Activated CD4-positive, alpha-beta memory T cell treated with anti-CD3 and anti-CD28 coated beads for 36 hours (primary cell): ENCODE results near the gene SAMD11. TPM values are rescaled to one million over a fixed set of nuclear protein-coding genes. Genes with fewer than 3 reads are reported as not detected.
"Not testable (repeated sequence)": the region's sequence is repeated elsewhere in the genome, so short reads cannot be mapped to it uniquely, and the experiment has no call there.

ENCODE experiments used
- CTCF ChIA-PET: fragments of 350-600 bp; sonication (Branson Sonifier 250); formaldehyde crosslinking; loops from one replicate; lab custom pipeline; 2021; ENCODE audit warnings: antibody characterized with exemption, inconsistent platforms; lab: Charles Lee
- POLR2A ChIA-PET: fragments of 350-600 bp; sonication (Branson Sonifier 250); formaldehyde crosslinking; loops from one replicate; lab custom pipeline; 2021; ENCODE audit warnings: antibody characterized with exemption; lab: Charles Lee
- DNase-seq: peaks from one replicate; pipeline ENCODE4 v3.0.0-alpha.2; 2020
- H3K27ac Mint-ChIP-seq: one replicate; pipeline ENCODE4 v1.8.0; 2021; ENCODE audit warnings: mixed read lengths
- H3K27me3 Mint-ChIP-seq: one replicate; pipeline ENCODE4 v1.8.0; 2021; ENCODE audit warnings: mixed read lengths
- H3K36me3 Mint-ChIP-seq: one replicate; pipeline ENCODE4 v1.8.0; 2021; ENCODE audit warnings: mixed read lengths
- H3K4me1 Mint-ChIP-seq: one replicate; pipeline ENCODE4 v1.8.0; 2021; ENCODE audit warnings: low read depth, mixed read lengths
- H3K4me3 Mint-ChIP-seq: one replicate; pipeline ENCODE4 v1.8.0; 2021; ENCODE audit warnings: mild to moderate bottlenecking, mixed read lengths
- H3K9me3 Mint-ChIP-seq: one replicate; pipeline ENCODE4 v1.8.0; 2021; ENCODE audit warnings: mixed read lengths
- intact Hi-C: fragments of 100-400 bp; cut with micrococcal nuclease; formaldehyde crosslinking; loops from one replicate; pipeline ENCODE4 v1.15.1; 2023
- total RNA-seq, 2 experiments: library from RNA; stranded (reverse); gene quantifications; one replicate each; pipeline ENCODE4 v1.2.3, GENCODE V29; 2021

SAMD11 gene
- total RNA-seq, 2 experiments from 2014 or later, result not detected

DNA sequence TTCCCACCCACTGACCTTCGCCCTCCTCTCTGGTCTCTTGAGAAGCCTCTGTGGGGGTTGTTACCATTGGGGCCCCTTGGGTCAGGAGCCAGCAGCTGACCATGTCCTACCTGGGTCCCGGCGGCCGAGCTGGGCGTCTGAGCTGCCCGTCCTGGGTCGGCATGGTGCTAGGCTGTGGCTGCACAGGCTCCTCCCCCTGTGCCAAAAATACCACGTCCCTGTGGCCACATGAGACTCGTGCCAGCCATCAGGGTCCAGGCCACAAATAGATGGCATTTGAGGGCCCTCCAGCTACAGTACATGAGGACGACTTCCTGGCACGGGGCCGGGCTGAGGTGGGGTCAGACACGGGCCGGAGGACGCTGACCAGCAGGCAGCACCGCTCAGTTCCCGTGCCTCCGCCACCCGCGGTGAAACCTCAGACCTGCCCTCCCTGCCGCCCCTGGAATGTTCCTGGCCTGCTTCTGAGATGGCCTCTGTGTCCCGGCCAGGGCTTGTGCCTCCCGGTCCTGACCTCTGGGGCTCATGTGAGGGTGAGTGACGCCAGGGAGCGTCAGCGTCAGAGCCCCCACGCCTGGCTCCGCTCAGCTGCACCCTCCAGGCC, 58.3 kb downstream of the SAMD11 start, which contains the start of gene PERM1:
Gene PERM1 (minus strand): TSS at position 139 of the 604 bp plus-strand sequence. CDS start 1,064 bp downstream, outside the sequence.
- ChIA-PET CTCF (interaction anchor here (1.6 to 5.0 kb wide), 6 partner anchors 15 to 308 kb away, joined by 3 to 55 read pairs (median 12); no protein-coding TSS in a partner anchor), POLR2A (no interaction called here)
- no peak within 1 kb of the TSS for H3K4me3 Mint-ChIP-seq
- no peaks in the 10 kb centered on the region for H3K36me3 Mint-ChIP-seq
- peaks cover 3% of the 10 kb centered on the region for H3K4me1 Mint-ChIP-seq
- H3K9me3 Mint-ChIP-seq, result no peaks in the 10 kb centered on the region
- H3K27ac Mint-ChIP-seq, result no peak within 1 kb of the TSS
- DNase-seq, result no peak
- intact Hi-C loops, result no loop called here
- peaks cover 23% of the 10 kb centered on the region for H3K27me3 Mint-ChIP-seq

GRCh38 chr1:982765-983436, 59.2 kb downstream of the SAMD11 start:
- Mint-ChIP-seq H3K4me3 (no peak overlapping the region), H3K9me3 (no peaks in the 10 kb centered on the region), H3K27ac (no peak overlapping the region), H3K4me1 (peaks cover 3% of the 10 kb centered on the region), H3K36me3 (no peaks in the 10 kb centered on the region), H3K27me3 (peaks cover 23% of the 10 kb centered on the region)
- intact Hi-C loops, result no loop called here
- ChIA-PET CTCF (interaction anchor here (1.0 to 5.0 kb wide), 13 partner anchors 9 to 307 kb away, joined by 3 to 55 read pairs (median 6); partner anchors contain the start of gene PLEKHN1), POLR2A (no interaction called here)
- DNase-seq, result no peak

- Mint-ChIP-seq H3K4me1 (peaks cover 5% of the 10 kb centered on the region), H3K4me3 (no peak overlapping the region), H3K27ac (no peak overlapping the region), H3K36me3 (no peaks in the 10 kb centered on the region), H3K27me3 (peaks cover 25% of the 10 kb centered on the region), H3K9me3 (no peaks in the 10 kb centered on the region)
- CTCF ChIA-PET, result interaction anchor here (0.7 to 5.0 kb wide), 32 partner anchors 8 to 388 kb away, joined by 3 to 55 read pairs (median 5); partner anchors contain the start of genes HES4, ISG15, NOC2L and PLEKHN1
- peak; percentile 73 for DNase-seq
- intact Hi-C loops, result no loop called here
- POLR2A ChIA-PET, result no interaction called here
Observed at GRCh38 chr1:983798-984475, 60.2 kb downstream of the SAMD11 start.

GRCh38 chr1:984476-984814, 60.7 kb downstream of the SAMD11 start:
- intact Hi-C loops, result no loop called here
- Mint-ChIP-seq H3K4me3 (no peak overlapping the region), H3K27ac (no peak overlapping the region), H3K4me1 (peaks cover 5% of the 10 kb centered on the region), H3K36me3 (no peaks in the 10 kb centered on the region), H3K9me3 (no peaks in the 10 kb centered on the region), H3K27me3 (peaks cover 28% of the 10 kb centered on the region)
- ChIA-PET POLR2A (interaction anchor here (1.9 kb wide), 1 partner anchor 78 kb away, joined by 4 read pairs; no protein-coding TSS in a partner anchor), CTCF (interaction anchor here (0.6 to 5.0 kb wide), 28 partner anchors 8 to 388 kb away, joined by 3 to 55 read pairs (median 5); partner anchors contain the start of genes HES4, ISG15, NOC2L and PLEKHN1)
- DNase-seq, result no peak

DNA sequence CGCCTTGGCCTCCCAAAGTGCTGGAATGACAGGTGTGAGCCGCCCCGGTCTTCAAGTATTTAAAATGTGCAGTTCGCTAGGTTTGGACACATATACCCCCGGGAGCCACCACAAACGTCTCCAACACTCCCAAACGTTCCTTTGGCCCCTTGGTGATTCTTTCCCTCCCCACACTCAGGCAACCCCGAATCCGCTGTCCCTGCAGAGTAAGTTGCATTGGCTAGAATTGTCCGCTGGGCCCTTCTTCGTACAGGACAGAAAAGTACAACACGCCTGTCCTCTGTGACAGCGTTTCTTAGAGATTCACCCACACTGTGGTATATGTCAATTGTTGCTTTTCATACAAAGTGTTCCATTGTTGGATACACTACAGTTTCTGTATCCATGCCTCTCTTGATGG, 61.4 kb downstream of the SAMD11 start:
- H3K4me3 Mint-ChIP-seq, result no peak overlapping the region
- POLR2A ChIA-PET, result interaction anchor here (1.9 kb wide), 1 partner anchor 77 kb away, joined by 4 read pairs; no protein-coding TSS in a partner anchor
- H3K27me3 Mint-ChIP-seq, result peaks cover 33% of the 10 kb centered on the region
- H3K36me3 Mint-ChIP-seq, result no peaks in the 10 kb centered on the region
- H3K9me3 Mint-ChIP-seq, result no peaks in the 10 kb centered on the region
- DNase-seq, result no peak
- H3K4me1 Mint-ChIP-seq, result peaks cover 5% of the 10 kb centered on the region
- CTCF ChIA-PET, result interaction anchor here (0.6 to 5.0 kb wide), 16 partner anchors 9 to 387 kb away, joined by 3 to 55 read pairs (median 7); partner anchors contain the start of gene ISG15
- no peak overlapping the region for H3K27ac Mint-ChIP-seq
- intact Hi-C loops, result no loop called here

DNA sequence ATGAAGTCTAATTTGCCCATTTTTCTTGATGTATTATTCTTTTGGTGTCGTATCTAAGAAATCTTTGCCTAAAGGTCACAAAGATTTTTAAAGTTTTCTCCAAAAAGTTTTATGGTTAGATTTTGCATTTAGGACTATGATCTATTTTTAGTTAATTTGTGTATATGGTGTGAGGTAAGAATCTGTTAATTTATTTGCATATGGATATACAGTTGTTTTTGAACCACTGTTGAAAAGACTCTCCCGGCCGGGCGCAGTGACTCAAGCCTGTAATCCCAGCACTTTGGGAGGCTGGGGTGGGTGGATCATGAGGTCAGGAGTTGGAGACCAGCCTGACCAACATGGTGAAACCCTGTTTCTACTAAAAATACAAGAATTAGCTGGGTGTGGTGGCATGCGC, 64.3 kb downstream of the SAMD11 start:
- H3K4me3 Mint-ChIP-seq, H3K36me3 Mint-ChIP-seq, DNase-seq, intact Hi-C loops, H3K9me3 Mint-ChIP-seq, H3K27ac Mint-ChIP-seq, POLR2A ChIA-PET: not testable (repeated sequence)
- Mint-ChIP-seq H3K4me1 (peaks cover 17% of the 10 kb centered on the region), H3K27me3 (peaks cover 38% of the 10 kb centered on the region)
- CTCF ChIA-PET, result interaction anchor here (1.9 kb wide), 1 partner anchor 14 kb away, joined by 6 read pairs; no protein-coding TSS in a partner anchor

DNA sequence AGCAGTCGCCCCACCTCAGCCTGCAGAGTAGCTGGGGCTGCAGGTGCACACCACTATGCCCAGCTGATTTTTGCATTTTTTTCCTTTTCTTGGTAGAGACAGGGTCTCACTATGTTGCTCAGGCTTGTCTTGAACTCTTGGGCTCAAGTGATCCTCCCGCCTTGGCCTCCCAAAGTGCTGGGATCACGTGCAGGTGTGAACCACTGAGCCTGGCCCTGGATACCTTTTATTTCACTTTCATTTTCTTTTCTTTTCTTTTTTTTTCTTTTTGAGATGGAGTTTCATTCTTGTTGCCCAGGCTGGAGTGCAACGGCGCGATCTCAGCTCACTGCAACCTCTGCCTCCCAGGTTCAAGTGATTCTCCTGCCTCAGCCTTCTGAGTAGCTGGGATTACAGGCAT, 67.6 kb downstream of the SAMD11 start:
- H3K9me3 Mint-ChIP-seq, intact Hi-C loops, H3K4me3 Mint-ChIP-seq, H3K36me3 Mint-ChIP-seq, H3K27ac Mint-ChIP-seq, DNase-seq: not testable (repeated sequence)
- Mint-ChIP-seq H3K4me1 (peaks cover 20% of the 10 kb centered on the region), H3K27me3 (peaks cover 39% of the 10 kb centered on the region)
- CTCF ChIA-PET, result interaction anchor here (0.7 to 4.1 kb wide), 2 partner anchors 11 to 310 kb away, joined by 3 to 20 read pairs; no protein-coding TSS in a partner anchor
- POLR2A ChIA-PET, result interaction anchor here (0.8 kb wide), 1 partner anchor 68 kb away, joined by 3 read pairs; no protein-coding TSS in a partner anchor

GRCh38 chr1:991895-992294, 68.2 kb downstream of the SAMD11 start:
- intact Hi-C loops, result no loop called here
- Mint-ChIP-seq H3K4me1 (peaks cover 20% of the 10 kb centered on the region), H3K27me3 (peaks cover 37% of the 10 kb centered on the region), H3K27ac (no peak overlapping the region), H3K36me3 (no peaks in the 10 kb centered on the region), H3K4me3 (no peak overlapping the region), H3K9me3 (peaks cover 10% of the 10 kb centered on the region)
- CTCF ChIA-PET, result interaction anchor here (0.7 to 4.1 kb wide), 4 partner anchors 8 to 309 kb away, joined by 3 to 20 read pairs (median 4); partner anchors contain the start of gene ISG15
- POLR2A ChIA-PET, result no interaction called here
- DNase-seq, result no peak

DNA sequence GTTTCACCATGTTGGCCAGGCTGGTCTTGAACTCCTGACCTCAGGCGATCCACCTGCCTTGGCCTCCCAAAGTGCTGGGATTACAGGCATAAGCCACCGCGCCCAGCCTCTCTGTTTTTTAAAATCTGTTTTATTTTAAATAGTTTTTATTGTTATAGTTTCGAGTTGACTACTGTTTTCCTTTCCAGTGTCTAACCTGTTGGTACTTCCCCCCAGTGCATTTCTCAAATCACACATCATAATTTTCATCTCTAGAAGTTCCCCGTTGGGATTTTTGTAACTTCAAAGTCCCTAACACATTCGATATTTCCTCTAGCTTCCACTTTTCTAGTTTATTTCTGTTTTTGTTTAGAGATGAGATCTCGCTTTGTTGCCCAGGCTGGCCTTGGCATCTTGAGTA, 68.6 kb downstream of the SAMD11 start:
- CTCF ChIA-PET, result interaction anchor here (0.8 to 4.1 kb wide), 3 partner anchors 8 to 21 kb away, joined by 4 to 20 read pairs (median 5); partner anchors contain the start of gene ISG15
- peaks cover 10% of the 10 kb centered on the region for H3K9me3 Mint-ChIP-seq
- no peak for DNase-seq
- peaks cover 20% of the 10 kb centered on the region for H3K4me1 Mint-ChIP-seq
- H3K27ac Mint-ChIP-seq, result peak overlapping the region; percentile 21
- H3K27me3 Mint-ChIP-seq, result peaks cover 41% of the 10 kb centered on the region
- H3K4me3 Mint-ChIP-seq, result no peak overlapping the region
- intact Hi-C loops, result no loop called here
- POLR2A ChIA-PET, result interaction anchor here (1.1 kb wide), 1 partner anchor 41 kb away, joined by 3 read pairs; no protein-coding TSS in a partner anchor
- no peaks in the 10 kb centered on the region for H3K36me3 Mint-ChIP-seq

DNA sequence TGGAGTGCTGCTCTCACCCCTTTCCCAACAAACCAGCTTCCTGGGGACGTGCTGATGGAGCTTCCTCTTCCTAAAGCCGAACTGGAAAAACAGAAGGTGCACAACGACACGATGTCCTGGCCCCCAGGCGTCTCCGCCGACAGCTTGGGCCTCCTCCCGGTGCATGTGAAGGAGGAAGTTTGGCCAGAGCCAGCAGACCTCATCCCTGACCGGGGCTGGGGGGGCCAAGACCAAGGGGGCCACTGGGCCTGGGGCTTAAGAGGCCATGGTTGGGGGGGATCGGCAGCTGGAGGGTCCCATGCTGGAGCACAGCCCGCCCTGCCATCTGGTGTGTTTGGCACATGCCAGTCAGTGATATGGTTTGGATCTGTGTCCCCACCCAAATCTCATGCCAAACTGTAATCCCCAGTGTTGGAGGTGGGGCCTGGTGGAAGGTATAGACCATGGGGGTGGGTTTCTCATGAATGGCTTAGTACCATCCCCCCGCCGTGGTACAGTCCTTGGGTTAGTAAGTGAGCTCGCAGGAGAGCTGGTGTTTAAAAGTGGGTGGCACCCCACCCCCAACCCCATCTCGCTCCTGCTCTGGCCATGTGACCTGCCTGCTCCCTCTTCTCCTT, 69.8 kb downstream of the SAMD11 start:
- Mint-ChIP-seq H3K27ac (peak overlapping the region; percentile 5), H3K36me3 (no peaks in the 10 kb centered on the region), H3K4me1 (peaks cover 20% of the 10 kb centered on the region), H3K9me3 (peaks cover 10% of the 10 kb centered on the region), H3K4me3 (no peak overlapping the region), H3K27me3 (peaks cover 43% of the 10 kb centered on the region)
- intact Hi-C loops, result no loop called here
- ChIA-PET CTCF (interaction anchor here (1.0 to 4.1 kb wide), 4 partner anchors 9 to 40 kb away, joined by 3 to 20 read pairs (median 3); no protein-coding TSS in a partner anchor), POLR2A (interaction anchor here (1.1 to 1.5 kb wide), 2 partner anchors 20 to 40 kb away, joined by 3 to 4 read pairs; partner anchors contain the start of gene ISG15)
- DNase-seq, result no peak
